Epithelial cell of prostate (primary cell): ENCODE results near the gene WBP1L.
"Not testable (repeated sequence)": the region's sequence is repeated elsewhere in the genome, so short reads cannot be mapped to it uniquely, and the experiment has no call there.

Source experiments
- DNase-seq: peaks from one replicate; pipeline ENCODE4 v3.0.0-alpha.2; 2011; ENCODE audit warnings: low read depth, low spot score
- H3K27ac ChIP-seq: fragments of 450-650 bp; 2 replicates; pipeline ENCODE4 v1.5.1; 2017; ENCODE audit warnings: mild to moderate bottlenecking

Gene WBP1L

DNA sequence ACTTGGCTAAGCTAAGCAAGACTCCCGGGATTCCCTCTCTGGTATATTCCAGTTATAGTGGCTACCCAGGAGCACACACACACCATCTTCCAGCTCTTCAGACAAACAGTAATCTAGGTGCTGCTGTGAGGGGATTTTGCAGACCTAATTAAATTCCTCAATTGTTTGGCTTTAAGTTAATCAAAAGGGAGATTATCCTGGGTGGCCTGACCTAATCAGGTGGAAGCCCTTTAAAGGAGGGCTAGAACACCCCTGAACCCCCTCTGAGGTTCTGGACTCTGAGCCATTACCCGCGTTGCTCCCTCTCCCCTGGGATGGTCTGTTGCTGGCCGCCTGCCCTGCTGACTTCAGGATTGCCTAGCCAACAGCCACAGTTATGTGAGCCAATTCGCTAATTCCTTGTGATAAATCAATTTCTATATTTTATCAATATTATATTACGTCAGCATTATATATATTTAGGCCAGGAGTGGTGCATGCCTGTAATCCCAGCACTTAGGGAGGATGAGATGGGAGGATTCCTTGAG, 22.9 kb upstream of the WBP1L start:
- no peak for DNase-seq

GRCh38 chr10:102721954-102722353, 21.8 kb upstream of the WBP1L start:
- no peak overlapping the region for H3K27ac ChIP-seq
- no peak for DNase-seq

More for the DNA sequence above, 22.9 kb upstream of the WBP1L start:
- no peak overlapping the region for H3K27ac ChIP-seq

DNA sequence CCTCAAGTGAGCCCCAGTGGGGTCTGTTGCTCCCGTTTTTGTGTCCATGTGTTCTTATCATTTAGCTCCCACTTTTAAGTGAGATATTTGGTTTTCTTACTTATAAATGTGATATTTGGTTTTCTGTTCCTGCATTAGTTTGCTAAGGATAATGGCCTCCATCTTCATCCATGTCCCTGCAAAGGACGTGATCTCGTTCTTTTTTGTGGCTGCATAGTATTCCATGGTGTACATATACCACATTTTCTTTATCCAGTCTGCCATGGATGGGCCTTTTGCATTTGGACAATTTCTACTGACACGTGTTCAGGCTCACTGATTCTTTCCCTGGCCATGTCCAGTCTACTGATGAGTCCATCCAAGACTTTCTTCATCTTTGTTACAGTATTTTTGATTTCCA, 19.8 kb upstream of the WBP1L start:
- H3K27ac ChIP-seq = no peak overlapping the region
- no peak for DNase-seq

GRCh38 chr10:102726274-102726673, 17.5 kb upstream of the WBP1L start:
- no peak for DNase-seq
- no peak overlapping the region for H3K27ac ChIP-seq

DNA sequence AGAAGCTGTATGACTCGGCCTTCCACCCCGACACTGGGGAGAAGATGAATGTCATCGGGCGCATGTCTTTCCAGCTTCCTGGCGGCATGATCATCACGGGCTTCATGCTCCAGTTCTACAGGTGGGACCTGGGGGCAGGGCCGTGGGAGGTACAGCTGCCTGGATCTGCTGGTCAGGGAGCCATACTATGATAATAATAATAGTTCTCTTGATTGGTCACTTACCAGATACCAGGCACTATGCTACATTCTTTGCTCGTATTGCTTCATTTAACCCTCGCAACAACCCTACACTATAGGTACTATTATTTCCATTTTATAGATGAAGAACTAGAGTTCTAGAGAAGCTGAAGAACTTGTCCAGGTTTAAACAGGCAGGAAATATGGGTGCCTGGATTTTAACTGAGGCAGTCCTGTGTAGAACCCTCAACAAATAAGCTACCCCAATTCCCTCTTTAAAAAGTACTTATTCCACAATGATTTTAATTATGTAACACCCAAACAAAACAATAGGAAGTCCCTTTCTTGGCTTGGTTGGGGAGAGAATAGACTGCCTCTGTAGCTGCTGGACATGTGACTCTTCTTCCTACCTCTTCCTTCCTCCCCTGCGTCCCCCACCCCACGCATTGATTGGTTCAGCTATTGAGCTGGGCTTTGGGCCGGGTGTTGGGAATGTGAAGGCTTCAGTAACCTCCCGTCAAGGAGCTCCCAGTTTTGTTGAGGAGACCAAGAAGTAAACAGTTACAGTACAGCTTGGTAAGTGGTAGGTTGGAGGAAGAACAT, 16.5 kb upstream of the WBP1L start:
- DNase-seq = no peak
- H3K27ac ChIP-seq = no peak overlapping the region

- no peak for DNase-seq
- H3K27ac ChIP-seq = no peak overlapping the region
These were observed 14.4 kb upstream of the WBP1L start for GRCh38 chr10:102729029-102730026.

- no peak for DNase-seq
- H3K27ac ChIP-seq = no peak overlapping the region
These were observed 12.4 kb upstream of the WBP1L start for GRCh38 chr10:102731222-102731800.

- no peak overlapping the region for H3K27ac ChIP-seq
- no peak for DNase-seq
These were observed 11.1 kb upstream of the WBP1L start for GRCh38 chr10:102732661-102733060.

- DNase-seq = no peak
These were observed 8.6 kb upstream of the WBP1L start for GRCh38 chr10:102735065-102735562.

GRCh38 chr10:102738692-102739121, 5.0 kb upstream of the WBP1L start:
- DNase-seq = no peak
- no peak overlapping the region for H3K27ac ChIP-seq

More at GRCh38 chr10:102735065-102735562, 8.6 kb upstream of the WBP1L start:
- H3K27ac ChIP-seq = no peak overlapping the region

GRCh38 chr10:102740229-102740628, 3.5 kb upstream of the WBP1L start:
- DNase-seq = no peak
- H3K27ac ChIP-seq = no peak overlapping the region

- H3K27ac ChIP-seq = no peak overlapping the region
- DNase-seq = no peak
These were observed 2.0 kb upstream of the WBP1L start for GRCh38 chr10:102741726-102742237.

- not testable (repeated sequence) for H3K27ac ChIP-seq
These were observed 1.4 kb upstream of the WBP1L start for GRCh38 chr10:102742313-102742712.

GRCh38 chr10:102743078-102743587, 615 bp upstream of the WBP1L start:
- no peak for DNase-seq
- no peak overlapping the region for H3K27ac ChIP-seq

More at GRCh38 chr10:102742313-102742712, 1.4 kb upstream of the WBP1L start:
- DNase-seq = not testable (repeated sequence)

DNA sequence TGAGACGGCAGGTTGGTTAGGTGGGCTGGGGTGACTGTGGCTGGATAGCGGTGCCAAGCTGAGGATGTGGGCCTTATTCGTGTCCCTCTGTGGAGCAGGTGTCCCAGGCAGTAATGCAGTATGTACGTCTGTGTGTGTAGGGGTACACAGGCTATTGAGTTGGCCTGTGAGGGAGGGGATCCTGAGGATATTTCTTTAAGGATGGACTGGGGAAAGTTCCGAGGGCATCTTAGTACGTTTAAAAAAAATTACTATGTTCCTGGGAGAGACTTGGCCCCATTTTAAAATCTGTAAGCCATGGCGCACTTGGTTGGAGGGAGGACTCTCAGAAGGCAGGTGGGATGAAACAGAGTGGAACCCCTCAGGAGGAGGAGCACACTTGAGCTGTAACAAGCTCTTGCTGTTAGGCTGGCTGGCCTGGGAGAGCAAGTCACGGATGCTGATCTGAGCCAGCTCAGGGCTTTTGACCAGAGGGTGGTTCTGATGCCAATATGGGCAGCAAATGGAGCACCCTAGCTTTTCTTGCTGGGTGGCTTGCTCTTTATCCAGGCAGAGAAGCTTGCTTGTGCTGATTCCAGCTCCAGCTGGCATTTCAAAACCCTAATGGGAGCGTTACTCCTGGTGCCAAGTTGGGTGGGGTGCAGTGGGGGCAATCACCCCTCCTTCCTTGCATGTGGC, 765 bp downstream of the WBP1L start:
- peak overlapping the region; percentile 29 for H3K27ac ChIP-seq
- no peak for DNase-seq

GRCh38 chr10:102745157-102745556, 1.4 kb downstream of the WBP1L start:
- no peak overlapping the region for H3K27ac ChIP-seq
- no peak for DNase-seq

- no peak for DNase-seq
- H3K27ac ChIP-seq = no peak overlapping the region
These were observed 8.7 kb downstream of the WBP1L start for GRCh38 chr10:102752266-102752930.

DNA sequence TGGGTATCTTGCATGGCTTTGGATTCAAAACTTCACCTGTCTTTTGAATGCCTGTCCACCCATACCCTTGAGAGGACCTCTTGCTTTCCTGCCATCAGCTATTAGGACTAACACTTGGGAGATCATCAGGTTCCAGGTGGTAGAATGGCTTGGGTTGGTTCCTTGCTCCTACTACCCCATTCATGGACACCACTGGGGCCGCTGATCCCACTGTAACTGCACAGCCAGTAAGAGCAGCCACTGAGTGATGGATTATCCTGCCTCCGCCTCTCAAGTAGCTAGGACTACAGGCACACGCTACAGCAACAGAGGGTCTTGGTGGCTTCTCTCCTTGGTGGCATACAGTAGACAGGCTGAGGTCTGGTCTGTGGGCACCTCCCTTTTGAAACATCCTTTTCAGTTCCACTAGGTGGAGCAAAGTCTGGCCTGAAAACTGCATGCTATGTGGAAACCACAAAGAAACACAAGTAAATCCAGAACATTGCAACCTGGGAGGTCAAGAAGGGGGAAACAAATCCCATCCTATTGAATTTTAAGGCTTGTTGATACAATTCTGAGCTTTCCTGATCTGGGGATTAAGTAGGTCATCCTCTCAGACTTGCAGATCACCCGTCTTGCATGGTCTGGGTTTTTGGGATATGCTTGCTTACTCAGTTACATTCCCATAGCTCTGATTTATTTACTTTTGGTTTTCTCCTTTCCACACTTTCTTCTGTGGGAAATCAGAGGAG, 9.4 kb downstream of the WBP1L start:
- H3K27ac ChIP-seq = no peak overlapping the region

More for the DNA sequence above, 9.4 kb downstream of the WBP1L start:
- no peak for DNase-seq
